Activated naive CD4-positive, alpha-beta T cell treated with Interleukin-2 at 50 U/mL for 16 hours (primary cell): ENCODE results near the gene HSF4.
A peak's percentile ranks its signal among the peaks of the same experiment; 100 is the strongest.

Experiments
- DNase-seq: peaks from one replicate; pipeline ENCODE4 v3.0.0-alpha.2; 2020

The HSF4 gene

DNA sequence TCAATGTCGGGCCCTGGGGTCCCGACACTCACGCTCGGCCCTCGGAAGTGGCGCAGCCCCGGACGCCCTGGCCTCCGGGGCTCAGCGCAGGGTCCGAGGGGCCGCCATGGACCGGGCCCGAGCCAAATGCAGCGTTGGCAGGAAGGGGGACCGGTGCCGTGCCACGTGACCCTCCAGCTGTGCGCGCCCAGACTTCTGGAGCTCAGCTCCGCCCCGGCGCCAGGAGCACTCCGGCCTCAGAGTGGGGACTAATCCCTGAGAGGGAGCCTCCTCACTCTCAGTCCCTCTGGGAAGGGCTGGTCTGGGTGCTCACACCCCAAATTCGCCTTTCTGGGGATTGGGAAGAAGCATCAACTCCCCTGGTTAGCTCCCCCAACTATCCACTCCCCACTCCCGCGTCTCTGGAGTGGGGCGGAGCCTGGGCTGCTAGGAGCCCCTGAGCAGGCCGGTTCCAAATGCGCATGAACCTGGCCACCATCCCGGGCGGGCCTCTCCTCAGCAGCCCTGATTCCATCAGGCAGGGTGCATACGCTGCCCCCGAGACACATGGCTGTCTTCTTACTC lies 13.6 kb upstream of the HSF4 start, which contains the start of gene B3GNT9:
TSS of gene B3GNT9 (minus strand) at position 166 of the 564 bp plus-strand sequence. CDS start 513 bp downstream, outside the sequence.
- DNase-seq, result peak; percentile 48

DNA sequence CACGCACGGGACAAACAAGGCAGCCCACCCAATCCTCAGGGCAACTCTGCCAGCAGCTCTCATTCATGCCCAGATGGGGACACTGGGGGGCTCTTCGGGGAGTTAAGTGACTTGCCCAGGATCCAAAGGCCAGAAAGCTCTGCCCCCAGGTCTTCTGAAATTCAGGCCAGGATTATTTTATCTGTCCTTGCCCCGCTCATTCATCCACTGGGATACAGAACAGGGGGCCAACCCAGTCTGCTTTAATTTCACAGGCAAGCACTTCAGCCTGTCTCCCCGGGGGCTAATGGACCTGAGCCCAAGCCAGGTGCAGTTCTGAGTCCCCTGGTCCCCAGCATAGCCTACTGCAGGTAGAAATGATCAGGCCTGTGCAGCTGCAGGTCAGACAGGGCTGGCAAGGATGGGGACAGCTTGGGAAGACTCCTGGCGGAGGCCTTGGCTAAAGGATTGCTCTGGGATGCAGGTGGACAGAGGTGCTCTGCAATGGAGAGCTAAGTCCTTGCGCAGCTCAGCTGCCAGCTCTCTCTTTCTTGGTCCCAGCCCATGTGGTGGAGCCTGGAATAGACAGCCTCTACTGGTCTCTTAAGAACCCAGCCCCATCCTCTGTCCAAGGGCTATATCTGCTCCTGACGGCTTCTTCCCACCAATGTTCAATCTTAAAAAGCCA lies 13.0 kb upstream of the HSF4 start:
- no peak for DNase-seq

DNA sequence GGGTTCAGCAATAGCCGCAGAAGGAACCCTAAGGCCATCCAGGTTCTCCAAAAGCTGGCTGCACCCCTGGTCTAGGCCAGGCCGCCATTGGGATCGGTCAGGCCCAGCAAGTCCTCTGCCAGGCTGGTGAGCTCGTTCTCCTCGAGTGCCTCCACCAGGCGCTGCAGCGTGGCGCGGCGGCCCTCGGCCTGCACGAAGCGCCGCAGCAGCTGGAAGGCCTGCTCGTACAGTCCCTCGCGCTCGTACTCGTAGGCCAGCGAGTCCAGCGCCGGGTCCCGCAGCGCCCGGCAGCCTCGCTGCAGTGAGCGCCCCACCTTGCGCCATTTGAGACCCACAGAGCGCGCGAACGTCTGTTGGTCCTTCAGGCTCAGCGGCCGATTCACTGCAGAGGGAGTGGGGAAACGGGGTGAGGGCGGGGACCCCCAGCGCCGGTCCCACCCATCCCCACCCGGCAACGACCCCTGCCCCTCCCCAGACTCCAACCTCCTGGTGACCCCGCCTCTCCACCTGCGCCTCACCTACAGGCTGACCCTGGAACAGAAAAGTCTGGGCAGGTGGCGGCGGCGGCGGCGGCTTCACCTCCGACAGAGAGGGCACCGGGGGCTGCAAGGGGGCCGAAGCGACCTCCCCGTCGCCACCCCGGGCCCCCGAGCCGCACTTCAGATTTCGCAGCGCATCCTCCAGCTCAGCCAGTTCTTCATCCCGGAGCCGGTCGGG lies 9.8 kb upstream of the HSF4 start:
- DNase-seq, result no peak

DNA sequence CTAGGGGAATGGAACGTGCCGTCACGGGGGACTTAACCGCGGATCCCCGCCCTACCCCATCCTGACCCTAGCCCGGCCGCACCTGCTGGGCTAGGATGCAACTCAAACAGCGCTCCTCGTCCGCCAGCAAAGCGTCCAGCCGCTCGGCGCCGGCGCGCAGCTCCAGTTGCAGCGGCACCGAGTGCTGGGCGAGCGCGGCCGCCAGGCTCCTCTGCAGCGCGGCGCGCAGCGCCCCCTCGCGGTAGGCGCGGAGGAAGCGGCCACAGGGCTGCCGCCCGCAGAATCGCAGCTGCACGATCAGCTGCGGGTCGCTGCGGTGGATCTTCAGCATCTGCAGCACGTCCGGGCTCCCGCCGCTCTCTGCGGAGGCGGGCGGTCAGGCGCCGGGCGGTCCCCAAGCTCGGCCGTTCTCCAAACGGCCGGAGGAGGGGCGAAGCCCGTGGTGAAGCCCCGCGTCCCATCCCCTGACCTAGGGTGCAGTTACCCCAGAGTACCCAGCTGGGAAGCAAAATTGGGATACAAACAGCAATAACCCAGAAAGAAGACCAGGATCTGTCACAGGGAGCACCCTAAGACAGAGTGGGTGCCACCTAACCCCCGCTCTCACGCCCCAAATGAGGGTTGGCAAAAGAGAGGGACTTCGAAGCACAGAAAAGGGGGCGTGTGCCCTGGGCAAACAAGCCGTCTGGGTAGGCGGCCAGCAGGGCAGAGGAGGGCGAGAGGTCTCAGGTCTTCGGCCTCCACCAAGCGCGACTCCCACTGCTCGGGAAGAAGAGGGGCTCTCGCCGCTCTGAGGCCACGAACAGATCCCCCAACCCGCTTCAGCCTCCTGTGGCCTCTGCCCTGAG lies 9.0 kb upstream of the HSF4 start:
- peak; percentile 82 for DNase-seq

DNA sequence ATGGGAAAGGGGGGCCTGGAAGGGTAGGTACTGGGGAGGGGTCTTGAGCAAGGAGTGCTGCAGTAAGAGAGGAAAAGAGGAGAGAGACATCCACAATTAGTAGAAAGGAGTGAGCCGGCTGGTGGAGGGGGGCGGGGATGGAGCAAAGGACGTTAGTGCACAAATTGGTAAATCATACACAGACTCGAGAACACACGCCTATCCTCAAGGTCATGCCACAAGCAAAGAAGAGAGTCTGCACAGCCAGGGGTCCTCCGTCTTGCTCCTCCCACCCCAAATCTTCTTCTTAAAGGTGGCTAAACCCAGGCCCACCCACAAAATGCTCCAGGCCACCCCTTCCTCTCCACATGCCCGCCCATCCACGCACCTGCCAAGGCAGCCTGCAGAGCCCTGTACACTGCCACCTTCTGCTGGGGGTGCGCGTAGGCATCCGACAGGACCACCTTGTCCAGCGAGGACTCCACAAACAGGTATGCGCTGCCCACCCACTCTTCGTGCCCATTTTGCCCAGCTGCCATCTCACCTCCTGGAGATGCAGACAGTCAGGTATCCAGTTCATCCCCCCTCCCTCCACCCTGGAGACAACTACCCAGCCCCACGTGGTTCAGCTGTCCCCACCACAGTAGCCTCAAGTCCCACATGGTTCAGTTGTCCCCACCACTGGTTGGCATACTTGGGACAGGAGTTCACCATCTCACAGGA lies 8.3 kb upstream of the HSF4 start:
- no peak for DNase-seq

DNA sequence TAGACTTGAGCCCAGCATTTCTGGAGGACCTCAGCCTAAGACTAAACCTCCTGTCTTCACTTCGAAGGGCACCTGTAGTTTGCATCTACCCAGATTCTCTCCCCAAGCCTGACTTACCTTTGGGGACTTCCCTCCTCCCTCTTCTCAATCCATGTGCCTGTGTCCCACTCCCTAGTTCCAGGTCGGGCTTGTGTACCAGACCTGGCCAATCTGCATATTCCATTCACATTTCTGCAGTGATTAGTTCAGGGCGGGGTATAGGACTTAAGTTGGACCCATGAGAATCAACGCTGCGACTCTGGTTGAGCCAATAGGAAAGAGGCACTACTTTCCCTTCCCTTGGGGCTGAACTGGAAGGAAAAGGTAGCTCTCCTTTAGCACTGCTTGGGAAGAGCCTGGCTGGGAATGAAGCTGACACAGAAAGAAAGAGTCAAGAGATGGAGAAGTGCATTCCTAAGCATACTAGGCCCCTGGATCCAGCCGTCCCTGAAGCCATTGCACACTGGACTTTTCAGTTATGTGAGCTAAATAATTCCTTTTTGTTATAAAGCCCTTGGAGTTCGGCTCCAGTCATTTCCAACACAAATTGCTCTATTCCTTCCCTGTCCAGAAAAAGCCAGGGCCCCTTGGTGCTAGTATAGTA lies 7.3 kb upstream of the HSF4 start:
- no peak for DNase-seq

DNA sequence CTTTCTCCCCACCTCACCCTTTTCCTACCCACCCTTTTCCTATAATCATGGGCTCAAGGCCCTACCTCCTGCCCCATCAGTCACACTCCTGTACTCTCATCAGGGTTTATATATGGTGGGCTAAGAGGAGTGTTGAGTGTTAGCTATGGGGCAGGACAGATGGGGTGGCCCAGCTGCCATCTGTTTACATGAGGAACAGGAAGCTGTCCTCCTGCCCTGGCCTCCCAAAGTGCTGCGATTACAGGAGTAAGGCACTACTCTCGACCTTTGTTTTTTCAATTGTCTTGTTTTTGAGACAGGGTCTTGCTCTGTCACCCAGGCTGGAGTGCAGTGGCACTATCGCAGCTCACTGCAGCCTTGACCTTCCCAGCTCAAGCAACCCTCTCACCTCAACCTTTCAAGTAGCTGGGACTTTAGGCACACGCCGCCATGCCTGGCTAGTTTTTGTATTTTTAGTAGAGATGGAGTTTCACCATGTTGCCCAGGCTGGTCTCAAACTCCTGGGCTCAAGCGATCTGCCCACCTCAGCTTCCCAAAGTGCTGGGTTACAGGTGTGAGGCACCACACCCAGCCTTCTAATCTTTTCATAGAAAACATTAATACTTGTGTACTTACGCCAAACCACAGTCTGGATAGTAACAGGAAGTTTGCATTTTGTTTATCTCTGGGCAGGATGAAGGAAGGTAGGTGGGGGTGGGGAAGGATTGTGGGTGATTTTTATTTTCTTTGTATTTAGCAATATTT lies 6.5 kb upstream of the HSF4 start:
- no peak for DNase-seq

DNA sequence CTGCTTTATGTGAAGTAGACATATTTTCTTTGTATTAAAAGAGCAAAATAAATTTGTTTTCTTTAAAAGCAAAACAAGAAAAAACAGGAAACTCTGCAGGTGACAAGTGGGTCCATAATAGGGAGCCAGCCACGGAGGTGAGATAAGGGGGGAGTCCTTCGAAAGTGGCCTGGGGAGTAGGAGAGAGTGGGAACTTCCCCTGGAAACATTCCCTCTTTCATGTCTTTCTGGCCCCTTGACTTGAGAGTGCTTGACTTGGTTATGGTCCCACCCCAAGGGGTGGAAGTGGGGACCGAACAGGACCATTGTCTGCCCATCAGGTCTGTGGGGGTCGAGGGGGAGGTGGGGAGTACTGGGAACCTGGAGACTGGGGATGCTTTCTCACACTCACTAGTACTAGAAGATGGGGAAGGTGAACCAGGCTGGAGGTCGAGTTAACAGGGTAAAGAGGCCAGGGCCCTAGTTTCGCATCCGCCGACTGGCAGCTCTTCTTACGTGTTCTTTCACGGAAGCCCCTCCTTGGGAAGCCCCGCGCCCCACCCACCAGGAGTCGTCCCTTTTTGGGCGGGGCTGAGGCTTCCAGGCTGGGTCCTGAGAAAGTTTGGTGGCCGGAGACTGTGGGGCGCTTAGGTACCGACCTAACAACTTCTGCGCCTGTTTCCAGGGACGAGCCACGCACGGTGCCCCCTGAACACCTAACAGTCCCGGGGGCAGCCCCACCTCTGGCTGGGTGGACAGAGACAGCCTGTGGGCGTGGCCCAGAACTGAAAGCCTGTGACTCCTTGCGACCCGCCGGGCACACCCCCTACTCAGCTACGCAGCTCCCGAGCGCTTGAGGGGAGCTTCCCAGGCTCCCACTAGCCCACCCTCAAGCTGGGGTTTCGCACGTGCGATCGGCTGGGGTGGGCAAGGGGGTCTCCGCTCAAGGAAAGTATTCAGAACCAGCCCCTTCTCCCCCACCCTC lies 5.6 kb upstream of the HSF4 start:
- peak; percentile 85 for DNase-seq

DNA sequence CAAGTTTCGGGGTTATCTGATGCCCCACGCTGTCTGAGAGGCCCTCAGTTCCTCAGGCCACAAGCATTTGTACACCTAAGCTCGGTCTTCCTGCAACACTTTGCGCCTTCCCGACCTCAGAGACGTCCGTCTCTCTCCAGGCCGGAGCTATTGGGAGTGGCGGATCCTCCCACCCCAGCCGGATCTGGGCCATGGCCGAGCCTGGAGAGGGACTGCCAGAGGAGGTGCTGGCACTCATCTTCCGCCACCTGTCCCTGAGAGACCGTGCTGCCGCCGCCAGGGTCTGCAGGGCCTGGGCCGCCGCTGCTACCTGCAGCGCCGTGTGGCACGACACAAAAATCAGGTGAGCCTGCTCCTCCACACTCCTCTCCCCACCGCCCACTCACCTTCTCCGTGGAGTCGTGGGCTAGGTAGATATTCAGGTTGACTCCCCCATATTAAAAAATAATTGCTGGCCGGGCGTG lies 2.9 kb upstream of the HSF4 start:
- no peak for DNase-seq

DNA sequence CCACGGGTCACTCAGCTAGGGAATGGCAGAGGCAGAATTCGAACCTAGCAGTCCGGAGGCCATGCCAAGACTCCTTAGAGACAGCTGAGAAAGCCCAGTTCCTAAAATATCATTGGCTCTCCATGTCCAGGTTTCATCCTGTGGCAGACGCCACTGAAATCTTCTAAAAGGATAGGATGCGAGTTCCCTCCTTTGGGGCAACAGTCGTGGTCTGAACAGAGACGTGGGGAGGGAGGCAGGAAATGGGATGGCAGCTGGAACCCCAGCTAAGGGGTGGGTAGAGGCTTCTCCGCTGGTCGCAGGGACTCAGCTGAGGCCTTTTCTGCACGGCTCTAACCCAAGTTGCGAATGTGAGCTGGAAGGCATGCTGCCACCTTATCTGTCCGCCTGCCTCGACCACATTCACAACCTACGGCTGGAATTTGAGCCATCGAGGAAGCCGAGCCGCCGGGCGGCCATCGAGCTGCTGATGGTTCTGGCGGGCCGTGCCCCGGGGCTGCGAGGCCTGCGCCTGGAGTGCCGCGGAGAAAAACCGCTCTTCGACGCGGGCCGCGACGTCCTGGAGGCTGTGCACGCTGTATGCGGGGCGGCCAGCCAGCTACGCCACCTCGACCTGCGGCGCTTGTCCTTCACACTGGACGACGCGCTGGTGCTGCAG lies 1.9 kb upstream of the HSF4 start:
- DNase-seq, result no peak

DNA sequence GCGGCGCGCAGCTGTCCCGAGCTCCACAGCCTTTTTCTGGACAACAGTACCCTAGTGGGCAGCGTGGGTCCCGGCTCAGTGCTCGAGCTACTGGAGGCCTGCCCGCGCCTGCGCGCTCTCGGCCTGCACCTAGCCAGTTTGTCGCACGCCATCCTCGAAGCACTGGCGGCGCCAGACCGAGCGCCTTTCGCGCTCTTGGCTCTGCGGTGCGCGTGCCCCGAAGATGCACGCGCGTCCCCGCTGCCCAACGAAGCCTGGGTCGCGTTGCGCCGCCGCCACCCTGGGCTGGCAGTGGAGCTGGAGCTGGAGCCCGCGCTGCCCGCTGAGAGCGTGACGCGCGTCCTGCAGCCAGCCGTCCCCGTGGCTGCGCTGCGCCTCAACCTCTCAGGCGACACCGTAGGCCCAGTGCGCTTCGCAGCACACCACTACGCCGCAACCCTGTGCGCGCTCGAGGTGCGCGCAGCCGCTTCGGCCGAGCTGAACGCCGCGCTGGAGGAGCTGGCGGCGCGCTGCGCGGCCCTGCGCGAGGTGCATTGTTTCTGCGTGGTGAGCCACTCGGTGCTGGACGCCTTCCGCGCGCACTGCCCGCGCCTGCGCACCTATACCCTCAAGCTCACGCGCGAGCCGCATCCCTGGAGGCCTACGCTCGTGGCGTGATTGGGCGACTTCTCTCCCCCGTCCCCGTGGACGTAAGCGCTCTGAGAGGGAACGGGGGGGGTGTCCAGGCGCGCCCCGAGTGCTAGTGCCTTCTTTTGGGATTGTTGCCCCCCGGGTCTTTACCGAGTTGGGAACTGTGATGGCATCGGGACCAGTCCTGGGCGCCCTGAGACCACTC lies 1.2 kb upstream of the HSF4 start:
- peak; percentile 40 for DNase-seq

DNA sequence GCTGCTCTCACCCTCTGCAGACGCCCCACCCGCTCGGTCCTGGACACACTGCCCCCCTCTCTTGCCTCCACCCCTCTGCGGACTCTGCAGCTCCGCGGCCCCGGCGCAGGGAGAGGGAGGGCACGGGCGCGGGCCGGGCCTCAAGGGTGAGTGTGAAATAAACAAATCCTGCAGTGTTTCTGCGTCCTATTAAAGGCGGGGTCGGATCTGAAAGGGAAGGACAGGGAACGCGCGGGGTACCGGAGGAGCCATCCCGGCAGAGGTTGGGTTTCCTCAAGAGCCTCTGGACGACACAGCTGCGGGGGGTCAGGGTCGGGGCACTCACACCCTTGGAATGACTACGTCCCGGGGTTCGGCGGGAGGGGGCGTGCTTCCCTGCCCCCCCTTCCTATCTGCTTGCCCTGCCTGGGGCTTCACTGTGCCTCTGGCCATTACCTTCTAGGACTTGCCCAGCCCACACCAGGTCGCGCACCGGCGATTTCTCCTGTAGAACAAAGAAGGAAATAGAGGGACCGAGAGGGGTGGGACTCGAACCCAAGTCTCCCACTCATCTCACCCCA lies 466 bp upstream of the HSF4 start:
- DNase-seq, result no peak

DNA sequence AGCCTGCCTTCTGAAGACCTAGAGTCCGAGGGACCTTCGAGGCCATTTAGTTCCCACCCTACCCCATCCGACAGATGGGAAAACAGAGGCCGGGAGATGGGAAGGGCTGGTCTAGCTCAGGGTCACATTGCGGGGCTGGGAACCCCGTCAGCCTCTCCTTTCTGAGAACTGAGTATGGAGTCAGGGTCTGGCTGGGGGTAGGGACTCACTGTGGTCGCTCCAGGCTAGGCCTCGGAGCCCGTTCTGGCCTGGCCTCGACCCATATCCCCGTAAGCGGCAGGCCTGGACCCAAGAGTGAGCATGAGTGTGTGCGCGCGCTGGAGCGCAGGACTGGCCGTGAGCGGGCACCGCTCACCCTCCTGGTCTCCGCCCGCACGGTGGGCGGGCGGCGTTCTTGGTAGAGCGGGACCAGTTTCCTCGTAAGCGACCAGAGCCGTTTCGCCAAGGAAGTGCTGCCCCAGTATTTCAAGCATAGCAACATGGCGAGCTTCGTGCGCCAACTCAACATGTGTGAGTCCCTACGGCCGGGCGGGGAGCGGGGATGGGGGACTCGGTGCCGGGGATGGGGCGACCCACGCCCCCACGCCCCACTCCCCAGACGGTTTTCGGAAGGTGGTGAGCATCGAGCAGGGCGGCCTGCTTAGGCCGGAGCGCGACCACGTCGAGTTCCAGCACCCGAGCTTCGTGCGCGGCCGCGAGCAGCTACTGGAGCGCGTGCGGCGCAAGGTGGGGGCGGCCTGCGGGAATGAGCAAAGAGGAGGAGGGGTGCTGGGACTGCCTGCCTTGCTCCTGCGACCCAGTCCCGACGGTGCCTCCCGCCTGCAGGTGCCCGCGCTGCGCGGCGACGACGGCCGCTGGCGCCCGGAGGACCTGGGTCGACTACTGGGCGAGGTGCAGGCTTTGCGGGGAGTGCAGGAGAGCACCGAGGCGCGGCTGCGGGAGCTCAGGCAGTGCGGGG lies 855 bp downstream of the HSF4 start:
- no peak for DNase-seq

DNA sequence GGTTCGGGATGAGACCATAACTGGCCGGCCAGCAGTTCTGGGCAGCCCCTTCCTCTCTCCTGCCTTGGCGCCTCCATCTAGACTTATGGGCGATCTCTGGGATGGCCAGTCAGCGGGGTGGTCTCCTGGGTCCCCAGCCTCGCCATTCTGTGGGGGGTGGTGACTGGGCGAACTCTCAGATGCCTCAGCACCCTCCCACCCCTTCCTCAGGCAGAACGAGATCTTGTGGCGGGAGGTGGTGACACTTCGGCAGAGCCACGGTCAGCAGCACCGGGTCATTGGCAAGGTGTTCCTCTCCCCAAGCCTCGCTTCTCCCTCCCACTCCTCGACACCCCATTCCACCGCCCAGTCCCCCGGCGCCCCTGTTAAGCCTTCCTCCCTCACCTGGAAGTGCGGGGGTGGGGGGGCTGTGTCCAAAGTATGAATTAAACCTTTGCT lies 1.6 kb downstream of the HSF4 start:
- no peak for DNase-seq

DNA sequence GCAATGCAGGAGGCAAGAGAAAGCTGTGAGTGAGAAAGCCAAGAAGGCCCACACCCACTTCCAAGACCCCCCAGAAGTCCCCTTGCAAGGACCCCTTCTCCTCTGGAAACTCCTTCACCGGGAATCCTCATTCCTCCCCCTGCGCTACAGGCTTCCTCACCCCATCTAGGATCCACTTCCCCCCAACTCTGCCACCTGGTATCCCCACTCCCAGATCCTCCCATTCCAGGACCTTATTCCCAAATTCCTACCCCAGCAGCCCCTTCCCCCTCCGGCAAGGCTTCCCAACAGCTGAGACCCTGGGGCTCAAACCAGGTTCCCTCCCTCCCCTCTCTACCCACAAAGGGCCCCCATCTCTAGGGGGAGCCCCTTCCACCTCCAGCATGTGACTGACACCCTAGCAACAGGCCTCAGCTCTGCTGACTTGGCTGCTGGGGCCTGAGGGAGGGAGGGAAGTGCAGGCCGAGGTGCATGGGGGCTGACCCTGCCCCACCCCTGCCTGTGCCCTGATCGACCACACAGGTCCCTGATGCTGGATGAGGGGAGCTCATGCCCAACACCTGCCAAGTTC lies 2.1 kb downstream of the HSF4 start:
- no peak for DNase-seq

DNA sequence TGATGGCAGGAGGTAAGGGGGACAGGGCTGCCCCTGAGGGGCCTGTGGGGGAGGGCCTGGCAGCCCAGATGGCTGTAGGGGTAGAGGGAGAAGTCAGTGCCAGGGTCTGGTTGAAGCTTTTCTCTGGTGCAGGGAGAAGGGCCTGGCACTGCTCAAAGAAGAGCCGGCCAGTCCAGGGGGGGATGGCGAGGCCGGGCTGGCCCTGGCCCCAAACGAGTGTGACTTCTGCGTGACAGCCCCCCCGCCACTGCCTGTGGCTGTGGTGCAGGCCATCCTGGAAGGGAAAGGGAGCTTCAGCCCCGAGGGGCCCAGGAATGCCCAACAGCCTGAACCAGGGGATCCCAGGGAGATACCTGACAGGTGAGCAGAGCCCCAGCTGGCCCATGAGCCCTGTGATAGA lies 3.0 kb downstream of the HSF4 start:
- no peak for DNase-seq
